B cell (primary cell): ENCODE results near the gene C15orf62. TPM values are rescaled to one million over a fixed set of nuclear protein-coding genes. Genes with fewer than 3 reads are reported as not detected.
A peak's percentile ranks its signal among the peaks of the same experiment; 100 is the strongest.

Source experiments
- ATAC-seq: fragments of 200-7000 bp; cut with Tn5 transposase; one replicate; pipeline ENCODE4 v1.10.0; 2021; ENCODE audit warnings: low read depth, mild to moderate bottlenecking, moderate number of reproducible peaks, moderate library complexity
- CTCF ChIA-PET: fragments of 350-600 bp; sonication (Branson Sonifier 250); formaldehyde crosslinking; loops from one replicate; lab custom pipeline; 2021; ENCODE audit warnings: antibody characterized with exemption, inconsistent platforms; lab: Charles Lee
- POLR2A ChIA-PET: fragments of 350-600 bp; sonication (Branson Sonifier 250); formaldehyde crosslinking; loops from one replicate; lab custom pipeline; 2021; ENCODE audit warnings: antibody characterized with exemption; lab: Charles Lee
- DNase-seq: peaks from one replicate; pipeline ENCODE4 v3.0.0; 2013
- H2AFZ ChIP-seq: 2 replicates; pipeline ENCODE4 v1.6.1; 2012; ENCODE audit warnings: mild to moderate bottlenecking, low read depth, low read length; ENCODE audit not compliant: insufficient read depth, poor library complexity, severe bottlenecking
- H3K27ac ChIP-seq, 2 donors: 1 replicate in 1 of 2; 2 replicates in 1 of 2; pipeline ENCODE4 v1.5.1; 2012 to 2013; ENCODE audit warnings: low read length in 2 of 2, mild to moderate bottlenecking in 2 of 2, moderate library complexity in 1 of 2
- H3K27me3 ChIP-seq, 4 experiments: fragments of 200-600 bp in 1 of 4; sonication (generic) in 1 of 4; replicated peaks in 1 of 4; 1 replicate in 2 of 4; 2 replicates in 2 of 4; pipeline versions ENCODE4 v1.6.1 to v1.7.0; 2013 to 2016; ENCODE audit warnings: low read length in 3 of 4, mild to moderate bottlenecking in 2 of 4, mixed read lengths in 1 of 4, moderate library complexity in 1 of 4; ENCODE audit not compliant: insufficient read depth in 4 of 4, control insufficient read depth in 3 of 4; ENCODE audit errors: control extremely low read depth in 1 of 4
- H3K36me3 ChIP-seq, 2 experiments: replicated peaks in 1 of 2; 1 replicate in 1 of 2; 2 replicates in 1 of 2; pipeline versions ENCODE4 v1.6.1 to v1.7.1; 2013; ENCODE audit warnings: low read length in 1 of 2; ENCODE audit not compliant: insufficient read depth in 2 of 2, control insufficient read depth in 1 of 2; ENCODE audit errors: control extremely low read depth in 1 of 2, extremely low read depth in 1 of 2
- H3K4me1 ChIP-seq, 2 donors: fragments of 200-600 bp in 1 of 2; sonication (generic) in 1 of 2; 1 replicate in 1 of 2; 2 replicates in 1 of 2; pipeline versions ENCODE4 v1.5.1 to v1.6.1; 2013 to 2017; ENCODE audit warnings: low read length in 2 of 2; ENCODE audit not compliant: control insufficient read depth in 2 of 2, insufficient read depth in 2 of 2
- H3K4me2 ChIP-seq: replicated peaks from 2 replicates; pipeline ENCODE3; 2012; ENCODE audit warnings: mild to moderate bottlenecking, low read depth, low read length; ENCODE audit not compliant: poor library complexity, severe bottlenecking
- H3K4me3 ChIP-seq, 5 experiments: fragments of 200-600 bp in 1 of 5; sonication (generic) in 1 of 5; 1 replicate in 3 of 5; 2 replicates in 2 of 5; pipeline versions ENCODE4 v1.5.1 to v1.7.0; 2011 to 2016; ENCODE audit warnings: low read length in 4 of 5, mild to moderate bottlenecking in 4 of 5, low read depth in 2 of 5, control low read depth in 1 of 5, moderate library complexity in 1 of 5; ENCODE audit not compliant: insufficient read depth in 1 of 5; ENCODE audit errors: control extremely low read depth in 1 of 5, extremely low read depth in 1 of 5
- H3K79me2 ChIP-seq: fragments of 200-600 bp; sonication (generic); one replicate; pipeline ENCODE4 v1.6.0; 2016; ENCODE audit warnings: low read length; ENCODE audit not compliant: control insufficient read depth, insufficient read depth
- H3K9ac ChIP-seq: fragments of 200-600 bp; sonication (generic); 2 replicates; pipeline ENCODE4 v1.6.1; 2017; ENCODE audit warnings: mild to moderate bottlenecking, low read length, moderate library complexity
- H3K9me3 ChIP-seq, 3 donors: one replicate each; pipeline versions ENCODE4 v1.6.1 to v1.7.1; 2013; ENCODE audit warnings: low read length in 2 of 3; ENCODE audit not compliant: control insufficient read depth in 2 of 3, insufficient read depth in 1 of 3; ENCODE audit errors: control extremely low read depth in 1 of 3
- H4K20me1 ChIP-seq: 2 replicates; pipeline ENCODE4 v1.6.0; 2012; ENCODE audit warnings: mild to moderate bottlenecking, low read length; ENCODE audit not compliant: insufficient read depth, control insufficient read depth, poor library complexity, severe bottlenecking
- H3K27ac Mint-ChIP-seq: one replicate; pipeline ENCODE4 v1.8.0; 2021; ENCODE audit warnings: mixed read lengths
- H3K27me3 Mint-ChIP-seq: one replicate; pipeline ENCODE4 v1.8.0; 2021; ENCODE audit warnings: mixed read lengths
- H3K4me1 Mint-ChIP-seq: one replicate; pipeline ENCODE4 v1.8.0; 2021; ENCODE audit warnings: mixed read lengths
- H3K4me3 Mint-ChIP-seq: one replicate; pipeline ENCODE4 v1.8.0; 2021; ENCODE audit warnings: mixed read lengths
- H3K9me3 Mint-ChIP-seq: one replicate; pipeline ENCODE4 v1.8.0; 2022; ENCODE audit warnings: mixed read lengths; ENCODE audit not compliant: insufficient read depth
- EZH2 ChIP-seq: IDR thresholded peaks from 2 replicates; pipeline ENCODE4 v1.6.1; 2012; ENCODE audit warnings: borderline replicate concordance, low read depth, mild to moderate bottlenecking, moderate library complexity, low read length; ENCODE audit not compliant: insufficient read depth, poor library complexity, severe bottlenecking
- WGBS: methylation state at CpG from one replicate; pipeline ENCODE4 v1.1.5; 2013; ENCODE audit warnings: missing lambda C conversion rate; ENCODE audit not compliant: insufficient coverage; 5-methylcytosine and 5-hydroxymethylcytosine counted together
- intact Hi-C: fragments of 100-400 bp; cut with micrococcal nuclease; formaldehyde crosslinking; loops from one replicate; pipeline ENCODE4 v1.10.0; 2022
- polyA plus RNA-seq: library from polyadenylated mRNA; depleted of rRNA; stranded (reverse); fragments of >200 nt; gene quantifications from 2 replicates; pipeline ENCODE4 v1.2.3, GENCODE V29; 2012
- total RNA-seq, 2 donors: library from RNA; stranded (reverse); fragments of 120-200 nt in 1 of 2; gene quantifications; 1 replicate in 1 of 2; 2 replicates in 1 of 2; pipeline versions ENCODE4 v1.2.3 to v1.2.4, GENCODE V29; 2013 to 2022
- TF ChIP-seq, protein P1 (sequence below): fragments of 200-600 bp; IDR thresholded peaks from one replicate; pipeline ENCODE4 v1.8.0; 2022; ENCODE audit warnings: antibody characterized with exemption, mild to moderate bottlenecking

Gene C15orf62
- total and polyA plus RNA-seq, 2 donors (not counting 1 experiment from before 2014, with no cell fraction given): 0.30 to 9.5 TPM

DNA sequence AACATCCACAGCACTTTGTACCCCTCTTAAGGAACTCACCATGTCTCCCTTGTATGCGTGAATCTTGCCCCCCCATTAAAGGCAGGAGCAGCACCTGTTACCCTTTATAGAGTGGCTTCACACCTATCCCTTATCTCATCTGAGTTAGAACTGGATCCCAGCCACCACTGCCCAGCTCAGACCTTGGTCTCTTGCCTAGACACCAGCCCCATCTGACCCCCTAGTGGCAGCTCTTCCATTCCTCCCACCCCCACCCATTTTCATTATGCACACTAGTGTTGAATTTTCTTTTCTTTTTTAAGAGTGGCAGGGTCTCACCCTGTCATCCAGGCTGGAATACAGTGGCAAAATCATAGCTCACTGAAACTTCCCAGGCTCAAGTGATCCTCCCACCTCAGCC lies 33.9 kb downstream of the C15orf62 start:
- ChIA-PET CTCF (interaction anchor here (1.8 kb wide), 1 partner anchor 18 kb away, joined by 5 read pairs; no protein-coding TSS in a partner anchor), POLR2A (no interaction called here)
- DNase-seq: no peak
- Histone ChIP-seq H2AFZ (no peak overlapping the region), H3K4me2 (no peak overlapping the region), H3K9ac (no peak overlapping the region), H3K27ac (no peak overlapping the region), H3K4me1 (peaks cover 12 to 17% of the 10 kb centered on the region in 2 donors), H3K9me3 (no peaks in the 10 kb centered on the region), H3K36me3 (peaks cover 0 to under 1% of the 10 kb centered on the region in 2 experiments), H3K27me3 (no peaks in the 10 kb centered on the region), H3K79me2 (peaks cover 87% of the 10 kb centered on the region), H4K20me1 (peaks cover 19% of the 10 kb centered on the region), H3K4me3 (no peak overlapping the region)
- intact Hi-C loops: no loop called here
- ATAC-seq: no peak
- Mint-ChIP-seq H3K27ac (no peak overlapping the region), H3K9me3 (no peaks in the 10 kb centered on the region), H3K4me1 (peaks cover 29% of the 10 kb centered on the region), H3K4me3 (no peak overlapping the region), H3K27me3 (no peaks in the 10 kb centered on the region)
- WGBS: 100% methylated on average over 1 of the region's 1 CpG
- TF ChIP-seq, protein P1, sequence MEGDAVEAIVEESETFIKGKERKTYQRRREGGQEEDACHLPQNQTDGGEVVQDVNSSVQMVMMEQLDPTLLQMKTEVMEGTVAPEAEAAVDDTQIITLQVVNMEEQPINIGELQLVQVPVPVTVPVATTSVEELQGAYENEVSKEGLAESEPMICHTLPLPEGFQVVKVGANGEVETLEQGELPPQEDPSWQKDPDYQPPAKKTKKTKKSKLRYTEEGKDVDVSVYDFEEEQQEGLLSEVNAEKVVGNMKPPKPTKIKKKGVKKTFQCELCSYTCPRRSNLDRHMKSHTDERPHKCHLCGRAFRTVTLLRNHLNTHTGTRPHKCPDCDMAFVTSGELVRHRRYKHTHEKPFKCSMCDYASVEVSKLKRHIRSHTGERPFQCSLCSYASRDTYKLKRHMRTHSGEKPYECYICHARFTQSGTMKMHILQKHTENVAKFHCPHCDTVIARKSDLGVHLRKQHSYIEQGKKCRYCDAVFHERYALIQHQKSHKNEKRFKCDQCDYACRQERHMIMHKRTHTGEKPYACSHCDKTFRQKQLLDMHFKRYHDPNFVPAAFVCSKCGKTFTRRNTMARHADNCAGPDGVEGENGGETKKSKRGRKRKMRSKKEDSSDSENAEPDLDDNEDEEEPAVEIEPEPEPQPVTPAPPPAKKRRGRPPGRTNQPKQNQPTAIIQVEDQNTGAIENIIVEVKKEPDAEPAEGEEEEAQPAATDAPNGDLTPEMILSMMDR: no peak
- TF ChIP-seq EZH2: no peak

DNA sequence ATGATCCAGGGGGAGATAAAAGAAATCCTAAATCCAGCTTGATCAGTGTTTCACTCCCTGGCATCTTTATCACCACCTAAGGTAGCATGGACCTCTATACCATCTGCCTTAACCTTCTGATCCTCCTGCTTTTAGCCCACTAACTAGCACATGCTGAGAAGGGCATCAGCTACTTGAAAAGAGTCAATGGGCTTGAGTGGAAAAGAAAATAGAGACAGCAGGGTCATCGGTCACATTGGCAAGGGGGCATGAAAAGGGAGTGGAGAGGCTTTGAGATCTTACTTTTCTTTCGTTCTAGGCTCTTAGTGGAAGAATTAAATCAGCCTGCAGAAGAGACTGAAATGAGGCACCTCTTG lies 36.9 kb downstream of the C15orf62 start:
- peak overlapping the region; percentile 99 for H2AFZ ChIP-seq
- POLR2A ChIA-PET: interaction anchor here (0.6 to 1.7 kb wide), 3 partner anchors 31 to 112 kb away, joined by 4 to 7 read pairs (median 5); partner anchors contain the start of genes RAD51 and SPINT1
- intact Hi-C loops: loop anchor here (1.0 to 5.0 kb wide), 8 partner anchors 37 to 611 kb away; partner anchors contain the start of genes C15orf62, KNL1, RMDN3 and RPUSD2

More for the DNA sequence above, 36.9 kb downstream of the C15orf62 start:
- CTCF ChIA-PET: interaction anchor here (0.9 to 1.6 kb wide), 5 partner anchors 16 to 217 kb away, joined by 3 to 5 read pairs (median 4); no protein-coding TSS in a partner anchor
- H3K36me3 ChIP-seq: peaks cover 0 to 16% of the 10 kb centered on the region in 2 experiments
- ATAC-seq (no peak), DNase-seq (no peak)
- Mint-ChIP-seq H3K4me3 (peak overlapping the region; percentile 99), H3K27ac (peak overlapping the region; percentile 98), H3K9me3 (no peaks in the 10 kb centered on the region), H3K4me1 (peaks cover 26% of the 10 kb centered on the region), H3K27me3 (no peaks in the 10 kb centered on the region)
- WGBS: 0% methylated on average over 2 of the region's 2 CpGs
- peaks cover 13% of the 10 kb centered on the region for H4K20me1 ChIP-seq
- peak overlapping the region; percentile 78 to 100 (median 100) for H3K4me3 ChIP-seq
- H3K79me2 ChIP-seq: peaks cover 66% of the 10 kb centered on the region
- H3K9me3 ChIP-seq: no peaks in the 10 kb centered on the region
- peak overlapping the region; percentile 73 for H3K4me2 ChIP-seq
- peaks cover 12 to 18% of the 10 kb centered on the region in 2 donors for H3K4me1 ChIP-seq
- no peaks in the 10 kb centered on the region for H3K27me3 ChIP-seq
- peak overlapping the region; percentile 84 for H3K9ac ChIP-seq
- peak overlapping the region; percentile 86 to 95 for H3K27ac ChIP-seq
- TF ChIP-seq EZH2: no peak
- TF ChIP-seq, protein P1: no peak
